SU-DHL-6 (cell line): ENCODE measurements around the gene EPHB1.

Experiments
- H2AFZ ChIP-seq: fragments of 200-600 bp; sonication (generic); 2 replicates; pipeline ENCODE4 v1.6.1; 2014; ENCODE audit warnings: low read depth, mild to moderate bottlenecking, moderate library complexity, mixed read lengths, antibody characterized with exemption, low read length; ENCODE audit not compliant: severe bottlenecking
- H3F3A ChIP-seq: fragments of 200-600 bp; shearing (Covaris generic); 2 replicates; pipeline ENCODE4 v1.6.0; 2016; ENCODE audit warnings: antibody characterized with exemption, mild to moderate bottlenecking; ENCODE audit not compliant: insufficient read depth
- H3K27ac ChIP-seq: fragments of 200-600 bp; sonication (generic); 2 replicates; pipeline ENCODE4 v1.5.1; 2016; ENCODE audit warnings: low read depth, mild to moderate bottlenecking, low read length, moderate library complexity, mixed read lengths
- H3K27me3 ChIP-seq: fragments of 200-600 bp; sonication (generic), shearing (Covaris generic); 2 replicates; pipeline ENCODE4 v1.6.0; 2014; ENCODE audit warnings: mild to moderate bottlenecking, low read length
- H3K36me3 ChIP-seq: fragments of 200-600 bp; sonication (generic); 2 replicates; pipeline ENCODE4 v1.6.1; 2014; ENCODE audit warnings: mild to moderate bottlenecking, low read length, mixed read lengths
- H3K4me2 ChIP-seq: fragments of 300-600, 200-600 bp; shearing (Covaris generic), sonication (generic); 2 replicates; pipeline ENCODE4 v1.6.0; 2014; ENCODE audit warnings: low read length, low read depth, mild to moderate bottlenecking; ENCODE audit not compliant: poor library complexity, severe bottlenecking
- H3K4me3 ChIP-seq: fragments of 200-600 bp; sonication (generic); 2 replicates; pipeline ENCODE4 v1.5.1; 2014; ENCODE audit warnings: antibody characterized with exemption, low read length, mild to moderate bottlenecking, mixed read lengths; ENCODE audit not compliant: insufficient read depth, poor library complexity, severe bottlenecking
- H3K79me2 ChIP-seq: fragments of 200-600 bp; sonication (generic); 2 replicates; pipeline ENCODE4 v1.6.1; 2014; ENCODE audit warnings: mild to moderate bottlenecking, low read length, moderate library complexity; ENCODE audit not compliant: insufficient read depth
- H3K9ac ChIP-seq: fragments of 200-600 bp; sonication (generic); 2 replicates; pipeline ENCODE4 v1.7.0; 2014; ENCODE audit warnings: mild to moderate bottlenecking, low read length
- H3K9me2 ChIP-seq: fragments of 200-600 bp; sonication (generic); replicated peaks from 2 replicates; pipeline ENCODE4 v1.6.1; 2014; ENCODE audit warnings: low read length; ENCODE audit not compliant: insufficient read depth
- H3K9me3 ChIP-seq: fragments of 200-600 bp; sonication (generic); 2 replicates; pipeline ENCODE4 v1.6.1; 2014; ENCODE audit warnings: low read length, mixed read lengths; ENCODE audit not compliant: insufficient read depth
- H4K20me1 ChIP-seq: fragments of 200-600 bp; sonication (generic); 2 replicates; pipeline ENCODE4 v1.6.1; 2014; ENCODE audit warnings: low read depth, mild to moderate bottlenecking, antibody characterized with exemption, low read length, moderate library complexity, mixed read lengths
- EZH2phosphoT487 ChIP-seq: fragments of 200-600 bp; sonication (generic), shearing (Covaris generic); conservative IDR thresholded peaks from 2 replicates; pipeline ENCODE4 v1.6.1; 2018; ENCODE audit warnings: mild to moderate bottlenecking, antibody characterized with exemption, low read length, moderate library complexity, mixed read lengths
- TF ChIP-seq, protein P1 (sequence below): fragments of 200-600 bp; sonication (generic); IDR thresholded peaks from one replicate; pipeline ENCODE4 v1.5.1; 2017; ENCODE audit warnings: antibody characterized with exemption, mild to moderate bottlenecking, low read length, moderate library complexity; ENCODE audit not compliant: insufficient read depth, poor library complexity, severe bottlenecking

The EPHB1 gene

DNA sequence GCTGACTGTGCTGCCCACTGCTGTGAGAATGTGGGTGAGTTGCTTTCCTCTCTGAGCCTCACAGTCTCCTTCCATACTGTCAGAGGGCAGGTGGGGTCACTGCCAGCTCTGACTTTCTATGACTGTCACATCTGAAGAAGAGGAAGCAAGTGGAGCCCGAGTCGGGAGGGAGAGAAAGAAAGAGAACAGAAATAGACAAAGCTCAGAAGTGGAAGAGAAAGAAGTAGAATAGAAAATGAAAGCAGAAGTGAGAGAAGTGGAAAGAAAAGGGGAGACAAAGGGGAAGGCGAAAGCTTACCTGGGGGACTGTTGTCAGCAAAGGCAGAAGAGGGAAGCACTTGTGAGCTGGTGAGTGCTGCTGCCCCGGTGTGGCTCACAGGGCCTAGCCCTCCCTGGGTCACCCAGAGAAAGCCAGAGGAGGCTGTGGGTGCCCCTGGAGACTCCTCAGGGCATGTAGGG is 57.9 kb downstream of the EPHB1 start:
- Histone ChIP-seq H4K20me1 (no peaks in the 10 kb centered on the region), H3K9me2 (no peaks in the 10 kb centered on the region), H3K9ac (no peak overlapping the region), H3K4me3 (no peak overlapping the region), H3K27ac (no peak overlapping the region), H3K4me2 (no peak overlapping the region), H3F3A (no peaks in the 10 kb centered on the region), H3K79me2 (no peaks in the 10 kb centered on the region), H2AFZ (no peak overlapping the region), H3K36me3 (no peaks in the 10 kb centered on the region), H3K9me3 (no peaks in the 10 kb centered on the region), H3K27me3 (no peaks in the 10 kb centered on the region)
- TF ChIP-seq, protein P1, sequence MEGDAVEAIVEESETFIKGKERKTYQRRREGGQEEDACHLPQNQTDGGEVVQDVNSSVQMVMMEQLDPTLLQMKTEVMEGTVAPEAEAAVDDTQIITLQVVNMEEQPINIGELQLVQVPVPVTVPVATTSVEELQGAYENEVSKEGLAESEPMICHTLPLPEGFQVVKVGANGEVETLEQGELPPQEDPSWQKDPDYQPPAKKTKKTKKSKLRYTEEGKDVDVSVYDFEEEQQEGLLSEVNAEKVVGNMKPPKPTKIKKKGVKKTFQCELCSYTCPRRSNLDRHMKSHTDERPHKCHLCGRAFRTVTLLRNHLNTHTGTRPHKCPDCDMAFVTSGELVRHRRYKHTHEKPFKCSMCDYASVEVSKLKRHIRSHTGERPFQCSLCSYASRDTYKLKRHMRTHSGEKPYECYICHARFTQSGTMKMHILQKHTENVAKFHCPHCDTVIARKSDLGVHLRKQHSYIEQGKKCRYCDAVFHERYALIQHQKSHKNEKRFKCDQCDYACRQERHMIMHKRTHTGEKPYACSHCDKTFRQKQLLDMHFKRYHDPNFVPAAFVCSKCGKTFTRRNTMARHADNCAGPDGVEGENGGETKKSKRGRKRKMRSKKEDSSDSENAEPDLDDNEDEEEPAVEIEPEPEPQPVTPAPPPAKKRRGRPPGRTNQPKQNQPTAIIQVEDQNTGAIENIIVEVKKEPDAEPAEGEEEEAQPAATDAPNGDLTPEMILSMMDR, result no peak
- no peak for TF ChIP-seq EZH2phosphoT487

DNA sequence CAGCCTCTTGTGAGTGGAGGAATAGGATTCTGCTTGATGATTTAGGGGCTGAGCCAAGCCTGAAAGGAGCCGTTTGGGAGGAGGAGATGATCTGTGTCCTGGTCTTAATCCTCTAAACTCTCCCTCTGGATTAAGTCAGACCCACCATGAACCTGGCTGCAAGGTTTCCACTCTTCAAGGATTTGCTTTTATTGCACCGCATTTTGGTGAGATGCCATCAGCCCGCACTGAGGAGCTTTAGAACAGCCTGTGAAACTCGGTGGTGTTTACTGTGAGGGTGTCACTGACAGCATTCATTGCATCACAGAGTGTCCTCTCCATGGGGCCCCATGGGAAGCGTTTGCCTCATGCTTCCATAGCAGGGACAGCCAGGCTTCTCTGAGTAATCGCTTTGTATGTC is 59.2 kb downstream of the EPHB1 start:
- no peaks in the 10 kb centered on the region for H3K9me2 ChIP-seq
- H3F3A ChIP-seq, result no peaks in the 10 kb centered on the region
- H3K36me3 ChIP-seq, result no peaks in the 10 kb centered on the region
- H3K4me3 ChIP-seq, result no peak overlapping the region
- H3K27me3 ChIP-seq, result no peaks in the 10 kb centered on the region
- H3K79me2 ChIP-seq, result no peaks in the 10 kb centered on the region
- no peak overlapping the region for H3K9ac ChIP-seq
- H3K27ac ChIP-seq, result no peak overlapping the region
- no peaks in the 10 kb centered on the region for H4K20me1 ChIP-seq
- TF ChIP-seq, protein P1, result no peak
- no peak for TF ChIP-seq EZH2phosphoT487
- H3K9me3 ChIP-seq, result no peaks in the 10 kb centered on the region
- H2AFZ ChIP-seq, result no peak overlapping the region
- no peak overlapping the region for H3K4me2 ChIP-seq

DNA sequence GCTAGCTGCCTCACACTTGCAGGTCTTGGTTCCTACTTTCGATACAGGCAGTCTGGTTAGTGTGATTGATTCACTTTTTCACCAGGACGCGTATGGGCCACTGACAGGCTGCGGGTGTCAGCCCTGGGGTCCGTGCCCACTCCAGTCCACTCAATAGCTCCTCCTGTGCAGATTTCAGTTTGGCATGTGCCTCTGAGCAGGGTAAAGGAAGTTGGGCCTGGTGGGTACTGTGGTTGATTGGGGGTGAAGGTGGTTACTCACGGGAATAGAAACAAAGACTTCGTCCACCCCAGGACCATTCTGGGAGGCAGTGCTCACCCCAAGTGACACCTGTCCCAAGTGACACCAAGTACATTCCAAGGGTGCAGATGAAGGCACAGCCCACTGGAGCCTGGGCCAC is 62.3 kb downstream of the EPHB1 start:
- H3K9ac ChIP-seq, result no peak overlapping the region
- H3F3A ChIP-seq, result no peaks in the 10 kb centered on the region
- H3K36me3 ChIP-seq, result no peaks in the 10 kb centered on the region
- no peak overlapping the region for H3K27ac ChIP-seq
- no peak for TF ChIP-seq EZH2phosphoT487
- TF ChIP-seq, protein P1, result no peak
- H3K9me2 ChIP-seq, result no peaks in the 10 kb centered on the region
- H4K20me1 ChIP-seq, result no peaks in the 10 kb centered on the region
- no peaks in the 10 kb centered on the region for H3K27me3 ChIP-seq
- no peak overlapping the region for H3K4me2 ChIP-seq
- H2AFZ ChIP-seq, result no peak overlapping the region
- H3K4me3 ChIP-seq, result no peak overlapping the region
- H3K79me2 ChIP-seq, result no peaks in the 10 kb centered on the region
- no peaks in the 10 kb centered on the region for H3K9me3 ChIP-seq
